ENCODE results near the gene POLR3C.
A peak's percentile ranks its signal among the peaks of the same experiment; 100 is the strongest.
"Not testable (repeated sequence)": the region's sequence is repeated elsewhere in the genome, so short reads cannot be mapped to it uniquely, and the experiment has no call there.

The POLR3C gene

DNA sequence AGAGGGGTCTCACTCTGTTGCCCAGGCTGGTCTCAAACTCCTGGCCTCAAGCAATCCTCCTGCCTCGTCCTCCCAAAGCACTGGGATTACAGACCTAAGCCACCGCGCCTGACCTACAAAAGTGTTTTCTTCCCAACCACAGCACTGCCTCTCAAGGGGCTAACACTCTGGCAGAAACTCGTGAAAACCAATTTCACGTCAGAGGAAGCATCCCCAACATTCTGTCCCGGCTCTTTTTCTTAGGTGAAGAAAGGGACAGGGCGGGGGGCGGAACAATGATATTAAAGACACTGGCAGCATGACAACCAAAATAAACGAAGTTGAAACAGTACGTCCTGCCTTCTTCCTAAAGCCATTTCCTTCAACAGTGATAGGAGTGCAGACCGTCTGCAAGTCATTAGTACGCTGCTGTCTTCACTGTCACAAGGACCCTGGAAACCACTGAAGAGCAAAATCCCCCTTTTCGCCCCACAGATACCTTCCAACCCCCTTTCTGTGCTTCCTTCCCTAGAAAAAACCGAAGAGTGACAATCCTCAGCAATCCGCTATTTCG, 1.1 kb upstream of the POLR3C start:
- DNase-seq = not testable (repeated sequence)

- peak; percentile 2 for DNase-seq
These were observed 471 bp downstream of the POLR3C start for GRCh38 chr1:145824499-145824842.

GRCh38 chr1:145826030-145826429, 2.0 kb downstream of the POLR3C start:
- DNase-seq = no peak

DNA sequence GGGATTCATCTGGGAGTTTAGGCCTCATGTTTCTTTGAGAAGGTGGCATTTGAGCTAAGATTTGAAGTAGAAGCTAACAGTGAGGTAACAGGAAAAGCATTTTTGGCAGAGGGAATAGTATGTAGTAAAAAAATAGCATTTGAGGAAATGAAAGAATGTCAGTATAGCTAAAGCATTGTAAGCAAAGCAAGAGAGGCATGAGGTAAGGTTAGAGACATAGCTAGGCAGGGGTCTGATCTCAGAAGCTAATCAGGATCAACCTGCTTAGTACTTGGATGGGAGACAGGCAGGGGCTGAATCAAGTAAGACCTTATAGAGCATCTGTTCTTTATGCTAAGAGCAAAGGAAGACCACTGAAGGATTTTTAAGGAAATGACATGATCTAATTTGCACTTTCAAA, 4.0 kb downstream of the POLR3C start:
- no peak for DNase-seq

DNA sequence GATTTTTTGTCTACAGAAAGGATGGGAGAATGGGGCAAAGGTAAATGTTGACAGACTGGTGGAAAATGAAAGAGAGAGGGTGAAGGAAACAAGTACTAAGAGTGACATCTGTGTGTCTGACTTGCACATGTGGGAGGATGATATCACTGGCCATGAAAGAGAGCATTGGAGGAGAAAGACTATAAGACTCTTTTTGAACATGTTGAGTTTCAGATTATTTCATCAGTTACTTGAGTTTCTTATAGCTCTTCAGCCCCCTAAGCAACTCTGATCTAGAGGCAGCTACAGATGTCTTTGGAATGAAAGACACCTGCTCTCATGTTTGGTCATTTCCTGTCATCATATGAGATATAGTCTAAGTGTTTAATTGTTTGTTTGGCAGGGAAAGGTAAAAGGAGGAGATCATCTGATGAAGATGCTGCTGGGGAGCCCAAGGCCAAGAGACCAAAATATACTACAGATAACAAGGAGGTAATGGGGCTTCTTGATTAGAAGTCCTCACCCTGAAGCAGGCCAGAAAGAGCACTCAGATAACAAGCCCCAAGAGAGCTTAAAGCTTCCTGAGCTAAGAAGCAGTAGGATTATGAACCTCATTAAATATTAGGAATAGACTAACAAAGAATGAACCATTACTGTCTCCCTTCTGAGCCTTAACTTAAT, 4.5 kb downstream of the POLR3C start:
- no peak for DNase-seq

DNA sequence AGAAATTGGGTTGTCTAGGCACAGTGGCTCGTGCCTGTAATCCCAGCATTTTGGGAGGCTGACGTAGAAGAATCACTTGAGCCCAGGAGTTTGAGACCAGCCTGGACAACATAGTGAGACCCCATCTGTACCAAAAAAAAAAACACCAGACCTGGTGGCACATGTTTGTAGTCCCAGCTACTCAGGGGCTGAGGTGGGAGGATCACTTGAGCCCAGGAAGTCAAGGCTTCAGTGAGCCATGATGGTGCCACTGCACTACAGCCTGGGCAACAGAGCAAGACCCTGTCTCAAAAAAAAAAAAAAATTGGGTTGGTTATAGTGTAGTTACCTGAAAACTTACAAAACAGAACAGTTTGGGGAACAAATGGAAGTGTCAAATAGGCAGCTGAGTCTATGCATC, 6.8 kb downstream of the POLR3C start:
- not testable (repeated sequence) for DNase-seq

DNA sequence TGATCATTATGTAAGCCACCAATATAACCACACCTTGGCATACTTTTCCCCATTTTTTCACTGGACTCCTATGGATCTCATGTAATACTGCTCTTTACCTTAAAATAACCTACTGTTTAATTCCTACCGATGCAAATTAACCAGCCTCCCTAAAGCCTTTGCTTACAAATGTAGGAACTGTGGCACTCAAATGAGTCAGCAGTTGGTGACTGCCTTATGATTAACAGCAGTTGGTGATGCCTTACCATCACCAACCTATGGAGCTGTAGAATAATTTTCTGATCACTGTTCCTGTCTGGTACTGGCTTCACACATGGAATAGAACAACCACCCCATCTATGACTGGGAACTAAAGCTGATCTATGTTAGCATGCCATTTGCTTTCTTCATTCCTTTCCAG, 13.7 kb downstream of the POLR3C start:
- DNase-seq = no peak

DNA sequence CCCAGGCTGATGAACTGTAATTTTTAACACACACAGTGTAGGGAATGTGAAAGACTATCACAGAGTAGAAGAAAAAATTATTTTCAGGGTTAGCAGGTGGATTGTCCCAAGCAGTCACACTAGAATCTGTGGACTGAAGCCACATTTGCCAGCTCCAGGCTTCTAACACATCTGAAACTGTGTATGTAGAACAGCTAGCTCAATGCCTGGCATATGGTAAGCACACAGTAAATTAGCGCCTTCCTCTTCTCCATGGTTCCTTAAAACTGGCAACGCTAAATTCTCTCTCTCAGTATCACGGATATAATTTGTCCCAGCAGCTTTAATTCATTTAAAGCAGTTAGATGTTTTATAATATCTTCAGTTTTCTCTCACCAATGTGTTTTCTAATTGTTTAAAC, 19.0 kb downstream of the POLR3C start:
- no peak for DNase-seq

GRCh38 chr1:145845144-145845513, 21.1 kb downstream of the POLR3C start:
- no peak for DNase-seq

- DNase-seq = peak; percentile 61
These were observed 21.6 kb downstream of the POLR3C start, which contains the start of gene NUDT17 for GRCh38 chr1:145845514-145846161. TSS of gene NUDT17 (plus strand) at chr1:145845630. CDS start at chr1:145845641, 11 bp downstream.

GRCh38 chr1:145846201-145846612, 22.2 kb downstream of the POLR3C start:
- peak; percentile 15 for DNase-seq

DNA sequence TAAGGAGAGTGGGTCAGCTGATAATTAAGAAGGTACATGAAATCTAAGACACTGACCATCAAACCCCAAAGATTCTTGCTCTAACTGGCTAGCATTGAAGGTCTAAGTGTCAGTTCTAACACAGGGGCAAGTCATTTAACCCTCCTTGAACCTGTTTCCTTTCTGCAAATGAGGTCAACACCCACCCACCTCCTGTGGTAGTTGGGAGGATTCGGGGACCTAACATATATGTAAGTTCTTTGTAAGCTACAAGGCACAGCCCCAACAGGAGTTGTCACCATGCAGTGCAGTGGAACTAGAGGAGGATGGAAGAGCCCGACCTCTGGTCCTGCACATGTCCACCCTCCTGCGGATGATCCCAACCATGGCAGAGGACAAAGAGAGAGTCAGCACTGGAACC, 23.8 kb downstream of the POLR3C start:
- DNase-seq = no peak

DNA sequence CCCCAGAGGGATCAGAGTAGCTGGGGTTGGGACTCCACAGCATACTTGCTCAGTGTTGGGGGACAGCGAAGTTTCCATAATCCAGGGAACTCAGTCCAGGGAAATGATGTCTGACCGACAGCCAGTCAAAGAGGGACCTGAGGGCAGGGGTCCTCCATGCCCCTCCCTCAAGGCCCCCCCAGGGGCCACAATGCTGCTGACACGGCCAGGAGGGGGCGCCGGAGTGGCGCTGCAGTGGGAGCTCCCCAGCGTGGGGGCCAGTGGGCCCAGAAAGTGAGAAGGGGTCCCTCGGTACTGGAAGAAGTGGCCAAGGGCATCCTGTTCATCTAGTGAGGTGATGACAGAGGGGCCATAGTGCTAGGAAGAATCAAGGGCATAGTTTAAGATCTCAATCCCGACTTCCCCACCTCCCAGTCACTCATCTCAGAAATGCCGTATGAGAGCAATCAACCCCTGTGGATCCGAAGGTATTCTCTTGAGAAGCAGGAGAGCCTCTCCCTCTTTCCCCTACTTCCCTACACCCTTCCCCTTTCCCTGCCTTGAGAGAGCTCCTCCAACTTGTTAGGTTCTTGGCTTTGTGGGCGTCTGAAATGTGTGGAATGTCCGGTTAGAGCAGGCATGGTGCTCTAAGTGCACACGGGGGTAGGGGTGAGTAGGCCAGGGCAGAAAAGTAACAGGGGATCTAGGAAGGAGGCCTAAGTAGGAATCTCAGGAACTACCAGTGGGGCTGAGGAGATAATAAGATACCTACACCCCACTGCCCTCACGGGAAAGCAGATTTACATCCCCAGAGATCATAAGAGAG, 25.6 kb downstream of the POLR3C start:
- no peak for DNase-seq

DNA sequence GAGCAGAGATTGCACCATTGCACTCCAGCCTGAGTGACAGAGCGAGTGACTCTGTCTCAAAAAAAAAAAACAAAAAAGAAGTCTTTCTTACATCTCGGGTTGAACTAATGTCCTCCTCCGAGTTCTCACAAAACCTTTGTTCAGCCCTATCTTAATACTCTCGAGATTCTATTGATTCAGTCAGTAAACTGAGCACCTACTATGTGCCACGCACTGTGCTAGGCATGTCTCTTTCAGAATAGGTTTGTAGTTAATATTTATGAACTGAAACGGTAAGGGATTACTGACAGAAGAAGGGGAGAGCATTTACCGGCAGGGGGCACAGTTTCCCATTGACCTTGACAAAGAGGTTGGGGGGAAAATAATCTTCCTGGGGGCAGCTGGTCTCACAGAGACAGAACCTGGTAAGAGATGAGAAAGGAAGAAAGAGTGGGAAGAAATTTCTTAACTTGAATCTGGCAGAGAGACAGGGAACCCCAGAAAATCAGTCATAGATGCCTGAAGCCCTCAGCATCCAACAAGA, 31.5 kb downstream of the POLR3C start:
- DNase-seq = no peak

DNA sequence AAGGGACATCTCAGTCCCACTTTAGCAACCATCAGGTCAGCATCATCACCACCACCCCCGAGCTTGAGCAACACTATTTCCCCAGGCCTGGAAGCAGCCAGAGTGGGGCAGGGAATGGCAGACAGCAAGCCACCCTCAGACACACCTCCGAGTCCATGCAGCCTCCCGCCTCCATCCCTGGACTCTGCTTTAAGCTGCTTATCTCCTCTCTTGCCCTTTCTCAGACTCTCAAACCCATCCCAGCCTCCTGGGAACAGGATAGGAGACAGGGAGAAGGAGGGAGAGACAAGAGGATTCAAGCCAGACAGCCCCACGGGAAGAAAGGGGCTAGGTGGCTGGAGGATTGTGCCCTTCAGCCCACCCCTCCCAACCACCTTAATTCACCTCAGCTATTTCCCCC, 33.2 kb downstream of the POLR3C start:
- DNase-seq = no peak

DNA sequence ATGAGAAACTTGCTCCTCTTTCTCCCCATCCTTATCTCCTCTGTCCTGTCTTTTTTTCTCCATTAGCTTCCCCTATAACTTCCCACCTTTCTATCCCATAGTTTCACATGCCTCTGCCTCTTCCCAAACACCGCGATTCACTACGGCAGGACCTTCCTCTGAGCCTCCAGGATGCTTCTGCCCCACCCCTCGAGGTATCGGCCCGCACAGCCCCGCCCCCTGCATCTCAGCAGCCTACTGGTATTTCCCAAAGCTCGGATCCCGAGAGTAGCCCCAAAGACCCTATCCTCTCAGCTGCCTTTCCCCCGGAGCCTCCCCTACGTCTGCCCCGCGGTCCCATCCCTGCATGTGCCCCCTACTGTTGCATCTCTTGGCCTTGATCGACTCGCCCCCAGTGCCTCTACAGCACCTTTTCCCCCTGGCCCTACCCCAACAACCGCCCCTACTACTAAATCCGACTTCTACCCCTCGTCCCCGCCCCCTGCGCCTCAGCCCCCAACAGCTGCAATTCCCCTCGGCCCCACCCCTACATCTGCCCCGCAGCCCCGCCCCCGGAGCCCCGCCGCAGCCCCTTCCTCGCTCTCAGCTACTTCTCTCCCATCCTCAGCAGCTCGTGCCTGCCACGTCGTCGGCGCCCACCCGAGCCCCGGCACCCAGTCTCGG, 34.4 kb downstream of the POLR3C start:
- no peak for DNase-seq

GRCh38 chr1:145858901-145859490, 35.0 kb downstream of the POLR3C start, which contains the start of gene PIAS3:
TSS of gene PIAS3 (minus strand) at chr1:145859081. CDS start at chr1:145858990, 91 bp downstream.
- peak; percentile 77 for DNase-seq

DNA sequence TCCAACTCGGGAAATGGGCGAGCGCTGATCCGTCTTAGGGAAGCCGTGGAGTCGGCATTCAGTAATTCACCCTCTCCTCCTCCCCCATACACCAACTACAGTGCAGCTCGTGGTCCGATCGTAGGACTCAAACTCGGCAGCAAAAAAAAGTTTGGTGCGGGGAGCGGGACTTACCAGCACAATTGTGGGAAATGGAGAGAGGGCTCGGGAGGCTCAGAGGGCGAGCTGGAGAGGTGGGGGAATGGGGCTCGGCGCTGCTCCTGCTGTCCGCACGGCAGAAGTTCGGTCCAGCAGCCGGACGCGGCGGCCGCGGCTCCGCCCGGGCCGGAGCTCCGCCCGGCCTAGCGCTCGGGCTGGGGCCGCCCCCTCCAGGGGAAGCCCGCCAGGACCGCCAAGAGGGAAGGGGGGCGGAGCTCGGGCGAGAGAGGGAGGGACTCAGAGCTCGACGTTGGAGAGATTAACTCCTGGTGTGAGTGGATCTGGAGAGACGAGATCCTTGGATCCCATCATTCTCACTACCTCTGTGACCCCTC, 35.6 kb downstream of the POLR3C start:
- peak; percentile 65 for DNase-seq

GRCh38 chr1:145863282-145864018, 39.5 kb downstream of the POLR3C start:
- DNase-seq = no peak

DNA sequence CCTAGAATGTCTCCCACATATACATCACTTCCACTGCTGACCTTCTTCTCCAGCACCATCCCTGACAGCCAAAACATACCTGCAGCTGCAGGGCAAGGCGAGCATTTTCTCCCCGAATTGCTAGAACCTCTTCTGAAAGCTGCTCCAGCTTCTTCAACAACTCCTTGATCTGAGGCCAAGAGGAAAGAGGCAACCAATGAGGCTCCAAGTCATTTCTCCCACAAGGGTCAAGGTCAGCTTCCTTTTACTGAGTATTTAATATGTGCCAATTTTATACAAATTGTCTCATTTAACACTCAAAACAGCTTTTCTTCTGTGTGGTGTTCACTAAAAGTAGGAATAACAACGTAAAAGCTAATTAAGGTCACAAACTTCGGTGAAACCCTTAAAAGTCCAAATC, 44.2 kb downstream of the POLR3C start:
- DNase-seq = no peak

Data from central memory CD4-positive, alpha-beta T cell (primary cell).